Forelimb muscle (tissue), 1 donor: ENCODE results near the gene LRMDA. TPM values are rescaled to one million over a fixed set of nuclear protein-coding genes. Genes with fewer than 3 reads are reported as not detected.

Source experiments
- DNase-seq: peaks from one replicate; pipeline ENCODE4 v3.0.0-alpha.2; 2013; ENCODE audit warnings: low read depth
- polyA plus RNA-seq: library from polyadenylated mRNA; unstranded; fragments of 120-200 nt; gene quantifications from one replicate; pipeline ENCODE4 v1.2.1, GENCODE V29; 2013; ENCODE audit not compliant: insufficient read length

Gene LRMDA
- polyA plus RNA-seq, 1 donor, result 5.1 TPM

DNA sequence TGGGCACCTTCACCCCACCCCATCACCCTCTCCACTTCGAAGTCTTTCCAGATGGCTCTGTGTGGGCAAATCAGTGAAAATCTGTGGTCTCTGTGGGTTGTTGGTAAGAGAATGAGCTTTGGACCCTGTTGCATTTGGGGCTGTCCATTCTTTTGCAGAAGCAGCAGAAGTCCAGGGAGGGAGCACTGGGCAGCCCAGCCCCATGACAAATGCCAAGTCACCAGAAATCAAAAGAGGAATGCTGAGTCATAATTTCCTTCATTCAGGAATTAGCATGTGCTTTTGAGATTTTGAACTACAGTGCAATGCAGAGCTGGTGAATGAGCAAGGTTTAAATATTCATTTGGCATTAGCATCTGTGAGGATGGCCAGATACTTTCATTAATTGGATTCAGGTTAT lies 556.2 kb downstream of the LRMDA start:
- no peak for DNase-seq

DNA sequence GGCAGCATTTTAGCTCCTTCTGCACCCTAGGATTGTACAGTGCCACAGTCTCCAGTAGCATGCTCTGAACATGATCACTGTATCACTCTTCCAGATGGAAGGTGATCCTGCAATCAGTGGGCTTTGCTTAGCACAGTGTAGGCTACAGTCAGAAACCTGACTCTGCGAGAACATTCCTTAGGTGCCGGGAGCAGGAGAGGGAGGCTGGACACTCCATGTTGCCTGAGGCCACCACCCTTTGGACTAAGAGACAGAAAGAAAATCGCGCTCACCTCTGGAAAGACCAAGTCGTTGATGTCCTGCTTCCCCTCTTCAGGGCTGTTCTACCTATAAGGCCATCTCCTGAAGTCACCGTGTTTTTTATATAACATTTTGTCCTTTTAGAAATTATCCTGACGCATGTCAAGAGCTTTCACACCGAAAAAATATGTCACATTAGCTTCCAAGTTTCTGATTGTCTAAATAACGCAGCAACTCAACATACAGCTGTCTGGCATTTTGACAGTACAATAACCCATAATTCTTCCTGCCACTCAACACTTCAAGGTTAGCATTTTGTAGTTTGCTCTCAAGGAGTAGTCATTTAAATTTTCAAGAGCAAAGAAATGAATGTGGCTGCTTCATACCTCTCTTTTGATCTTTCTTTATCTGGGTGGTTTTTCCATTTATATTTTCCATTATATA lies 563.1 kb downstream of the LRMDA start:
- no peak for DNase-seq

DNA sequence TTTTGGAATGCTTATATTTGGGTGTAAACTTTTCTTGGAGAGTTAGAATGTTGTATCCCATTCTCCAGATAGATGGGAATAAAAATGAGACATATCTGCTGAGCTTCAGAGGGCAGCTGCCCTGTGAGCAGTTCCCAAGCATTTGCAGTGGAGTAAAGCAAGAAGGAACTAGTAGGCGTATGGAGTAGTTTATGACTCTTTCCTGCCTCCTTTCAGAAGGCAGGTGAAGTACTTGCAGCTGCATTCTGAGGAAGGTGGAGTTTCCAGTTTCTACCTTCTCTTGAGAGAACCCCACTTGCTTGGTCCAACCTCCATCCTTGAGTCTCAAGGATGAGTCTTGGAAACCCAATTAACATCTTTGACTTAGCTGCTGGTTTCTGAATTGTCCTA lies 563.6 kb downstream of the LRMDA start:
- DNase-seq, result no peak

DNA sequence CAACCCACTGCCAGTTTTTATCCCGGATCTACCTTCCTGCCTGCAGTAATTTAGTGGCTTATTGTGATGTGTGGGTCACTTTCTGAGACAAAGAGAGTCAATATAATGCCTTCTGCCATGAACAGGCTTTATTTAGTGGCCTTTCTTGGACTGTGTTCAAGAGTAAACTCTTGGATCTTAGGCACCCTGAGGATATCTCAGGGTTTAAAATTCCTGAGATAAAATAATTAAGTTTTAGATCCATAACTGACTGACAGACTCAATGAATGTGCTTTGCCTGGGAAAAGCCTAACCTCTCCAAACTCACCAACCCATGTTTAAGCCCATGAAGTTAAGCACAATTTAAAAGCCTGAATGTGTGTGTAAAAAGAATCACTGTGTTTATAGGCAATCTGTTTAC lies 564.3 kb downstream of the LRMDA start:
- DNase-seq, result no peak

DNA sequence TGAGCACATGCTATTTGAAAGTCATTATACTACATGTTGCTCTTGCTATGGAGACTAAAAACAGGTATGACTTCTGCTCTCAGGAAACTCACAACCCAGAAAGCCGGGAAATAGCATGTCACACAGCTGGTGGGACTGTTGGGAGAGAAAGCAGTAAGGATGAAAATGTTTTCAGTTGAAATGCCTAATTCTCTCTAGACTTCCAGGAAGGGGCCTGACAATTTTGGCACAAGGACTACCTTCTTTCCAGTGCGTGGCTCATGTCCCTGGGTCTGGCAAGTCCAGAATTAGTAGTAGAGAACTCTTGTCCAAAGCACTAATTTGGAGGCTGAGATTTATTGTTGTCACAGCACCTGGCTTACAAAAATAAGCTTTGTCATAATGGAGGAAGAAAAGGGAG lies 567.6 kb downstream of the LRMDA start:
- DNase-seq, result no peak

DNA sequence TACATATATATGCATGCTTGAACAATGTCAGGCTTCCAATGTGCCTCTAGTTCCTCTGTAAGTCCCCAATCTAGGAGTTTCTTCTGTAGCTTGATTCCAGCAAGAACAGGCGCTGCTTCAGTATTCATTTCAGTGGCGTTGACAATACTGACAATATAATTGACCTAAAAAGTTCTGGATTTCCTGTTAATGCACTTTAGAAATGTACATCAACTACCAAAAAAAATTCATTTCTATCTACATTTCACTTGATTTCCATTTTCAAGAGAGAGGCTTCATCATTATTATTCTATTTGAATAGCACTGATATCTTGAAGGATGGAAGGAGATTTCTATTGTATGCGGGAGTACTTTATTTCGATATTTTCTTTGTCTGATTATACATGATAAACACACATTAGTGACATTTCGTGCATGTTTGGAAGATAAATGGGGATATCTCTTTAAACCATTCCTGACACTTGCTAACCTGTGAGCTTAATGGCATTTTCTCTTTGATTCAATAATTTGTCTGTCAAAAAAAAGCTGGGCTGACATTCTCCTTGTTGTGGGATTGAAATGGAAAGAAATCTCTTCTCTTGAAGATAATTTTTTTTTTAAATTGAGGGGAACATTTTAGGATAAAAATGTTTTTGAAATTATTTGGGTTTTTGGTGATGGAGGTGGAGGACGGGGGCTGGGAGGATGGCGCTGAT lies 568.2 kb downstream of the LRMDA start:
- DNase-seq, result no peak

DNA sequence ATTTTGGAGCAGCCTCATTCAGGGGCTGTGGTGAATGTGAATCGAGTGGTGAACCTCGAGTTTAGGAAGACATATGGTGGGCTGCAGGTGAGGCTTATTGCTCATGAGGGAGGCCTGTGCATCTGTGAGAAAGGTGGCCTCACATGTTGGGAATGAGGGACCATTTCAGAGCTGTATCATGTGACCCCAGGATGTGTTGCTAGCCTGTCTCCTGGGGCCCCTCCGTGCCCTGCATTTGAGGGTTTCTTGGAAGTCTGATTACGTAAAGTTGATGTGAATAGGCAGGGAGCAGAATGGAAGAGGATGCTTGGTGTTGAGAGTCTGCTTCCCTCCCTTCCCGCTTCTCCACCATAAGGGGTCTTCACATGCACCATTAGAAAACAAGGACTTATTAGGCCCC lies 569.1 kb downstream of the LRMDA start:
- no peak for DNase-seq

DNA sequence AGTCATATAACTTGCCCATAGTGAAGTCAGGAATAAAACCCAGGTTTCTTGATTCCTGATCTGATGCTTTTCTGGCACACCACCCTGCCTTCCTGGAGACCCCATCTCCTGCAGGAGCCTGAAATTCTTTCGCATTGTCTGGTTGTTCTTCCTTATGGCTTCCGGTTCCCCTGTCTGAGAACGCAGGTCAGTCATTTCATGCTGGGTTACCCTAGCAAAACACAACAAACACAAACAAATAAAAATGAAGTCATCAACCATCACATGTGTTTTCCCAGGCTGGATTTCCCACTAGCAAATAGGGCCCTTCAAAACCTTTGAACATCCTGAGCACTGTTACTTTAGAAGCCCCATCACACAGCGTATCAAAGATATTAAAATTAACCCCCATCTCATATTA lies 569.6 kb downstream of the LRMDA start:
- no peak for DNase-seq

DNA sequence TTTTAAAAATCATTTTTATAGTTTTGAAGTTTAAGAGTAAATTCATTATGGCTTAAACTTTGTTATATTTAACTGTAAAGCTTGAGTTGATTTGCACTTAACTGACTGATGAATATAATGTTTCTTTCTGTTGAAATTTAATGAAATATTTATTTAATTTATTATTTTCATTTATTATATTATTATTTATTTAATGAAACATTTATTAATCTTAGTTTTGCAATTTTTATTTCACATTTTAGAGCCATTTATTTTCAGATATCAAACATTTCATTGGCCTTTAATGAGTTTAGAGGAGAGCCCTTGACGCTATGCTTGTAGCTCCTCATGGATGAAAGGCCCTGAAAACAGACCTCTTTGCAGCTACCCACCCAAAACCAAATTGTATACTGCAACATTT lies 570.0 kb downstream of the LRMDA start:
- no peak for DNase-seq

DNA sequence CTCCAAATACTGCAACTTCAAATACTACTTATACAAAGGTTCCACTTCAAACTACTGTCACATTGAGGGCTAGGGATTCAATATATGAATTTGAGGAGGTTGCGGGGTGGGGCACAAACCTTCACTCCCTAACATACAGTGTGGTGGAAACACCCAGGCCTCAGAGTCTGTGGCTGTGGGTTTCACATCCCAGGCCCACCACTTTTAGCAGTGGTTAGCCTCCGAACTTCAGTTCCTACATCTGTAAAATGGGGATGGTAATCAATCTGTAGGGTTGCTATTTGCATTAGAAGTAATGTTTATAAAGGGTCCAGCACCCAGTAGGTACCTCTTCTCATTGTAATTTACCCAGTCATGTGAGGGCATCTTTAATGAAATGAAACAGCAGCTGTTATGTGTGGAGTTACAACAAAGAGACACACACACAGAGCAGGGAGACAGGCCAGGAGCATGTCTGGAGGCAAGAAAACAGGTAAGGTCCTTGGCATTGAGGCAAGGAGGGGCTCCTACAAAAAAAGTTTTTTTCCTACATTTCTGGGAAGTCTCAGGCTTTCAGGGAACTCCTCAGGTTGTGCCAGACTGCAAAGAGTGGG lies 570.9 kb downstream of the LRMDA start:
- DNase-seq, result no peak

DNA sequence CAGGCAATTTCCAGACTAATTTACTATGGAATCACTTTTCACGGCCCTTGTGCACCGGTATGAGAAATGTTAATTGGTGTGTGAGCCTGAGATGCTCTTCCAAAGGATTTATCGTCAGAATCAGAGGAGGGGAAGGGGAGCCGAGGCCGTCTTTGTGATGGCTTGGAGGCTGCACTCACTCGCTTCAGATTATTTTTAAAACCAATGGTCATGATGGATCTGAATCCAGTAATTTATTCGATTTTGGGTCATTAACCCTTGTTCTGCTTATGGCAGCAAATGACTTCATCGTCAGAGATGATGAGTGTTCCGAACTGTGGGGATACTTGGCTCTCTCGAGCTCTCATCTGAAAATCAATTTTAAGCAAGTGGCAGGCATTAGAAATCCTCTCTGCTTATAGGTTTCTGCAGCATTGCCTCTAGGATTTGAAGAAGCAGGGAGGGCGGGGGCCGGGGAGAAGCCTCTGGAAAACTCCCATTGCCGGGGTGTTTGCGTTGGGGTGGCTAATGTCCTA lies 576.3 kb downstream of the LRMDA start:
- no peak for DNase-seq

DNA sequence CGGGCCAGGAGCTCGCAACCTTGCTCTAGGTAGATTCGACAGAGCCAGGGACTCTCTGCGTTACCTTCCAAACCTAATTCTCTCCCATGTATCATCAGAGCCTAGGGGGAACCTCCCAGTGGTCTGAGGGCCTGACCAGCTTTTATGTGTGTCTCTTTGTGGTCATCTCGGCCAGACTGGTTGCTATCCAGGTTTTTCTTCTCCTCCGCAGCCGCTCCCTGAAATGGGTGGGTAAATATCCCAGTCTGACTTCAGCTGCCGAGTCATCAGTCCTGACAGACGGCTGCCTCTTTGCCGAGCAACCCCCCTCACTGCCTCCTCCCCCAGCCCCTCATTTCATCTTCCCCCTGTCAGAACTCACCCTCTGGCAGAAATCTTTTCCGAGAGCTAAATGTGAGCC lies 578.1 kb downstream of the LRMDA start:
- no peak for DNase-seq

DNA sequence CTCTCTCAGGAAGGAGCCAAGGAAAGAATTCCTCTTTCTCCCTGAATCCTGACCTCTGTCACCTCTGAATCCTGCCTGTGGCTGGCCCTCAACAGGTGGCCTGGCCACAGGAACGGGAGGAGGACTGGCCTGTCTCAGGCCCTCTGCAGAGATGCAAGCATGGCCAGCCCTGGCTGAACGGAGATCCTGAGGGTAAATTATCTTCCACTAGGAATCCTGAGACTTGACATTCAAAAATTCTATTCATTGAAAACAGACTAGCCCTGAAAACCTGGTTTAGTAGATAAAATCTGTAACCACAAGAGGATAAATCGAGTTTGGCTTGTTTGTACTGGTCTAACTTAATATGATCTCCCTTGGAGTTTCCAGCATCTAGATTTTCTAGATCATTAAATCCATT lies 579.3 kb downstream of the LRMDA start:
- no peak for DNase-seq

DNA sequence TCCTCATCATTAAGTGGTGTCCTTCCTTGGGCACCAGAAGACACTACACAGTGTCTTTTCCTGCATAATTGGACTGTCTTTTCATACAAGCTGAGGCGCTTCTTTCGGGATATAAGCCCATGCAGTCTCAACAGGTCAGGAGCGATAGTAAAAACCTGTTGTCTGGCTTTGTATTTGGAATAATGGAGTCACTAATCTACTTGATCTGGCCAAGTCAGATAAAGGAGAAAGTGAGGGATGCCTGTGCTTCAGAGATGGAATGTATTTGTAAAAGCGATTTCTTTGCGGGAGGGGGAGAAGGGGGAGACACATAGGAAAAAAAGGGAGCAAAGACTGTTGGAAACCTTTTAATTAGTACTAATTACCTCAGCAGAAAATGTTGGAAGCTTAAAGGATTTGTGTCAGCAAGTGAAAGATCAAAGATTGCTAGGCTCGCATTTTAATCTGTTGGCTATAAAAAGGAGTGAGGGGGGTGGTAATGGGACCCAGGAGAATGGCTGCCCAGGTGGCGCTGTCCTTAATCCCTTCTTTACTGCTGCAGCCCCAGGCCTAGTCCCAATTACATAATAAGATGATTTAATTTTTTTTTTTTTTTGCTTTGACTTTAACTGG lies 581.4 kb downstream of the LRMDA start:
- DNase-seq, result no peak

DNA sequence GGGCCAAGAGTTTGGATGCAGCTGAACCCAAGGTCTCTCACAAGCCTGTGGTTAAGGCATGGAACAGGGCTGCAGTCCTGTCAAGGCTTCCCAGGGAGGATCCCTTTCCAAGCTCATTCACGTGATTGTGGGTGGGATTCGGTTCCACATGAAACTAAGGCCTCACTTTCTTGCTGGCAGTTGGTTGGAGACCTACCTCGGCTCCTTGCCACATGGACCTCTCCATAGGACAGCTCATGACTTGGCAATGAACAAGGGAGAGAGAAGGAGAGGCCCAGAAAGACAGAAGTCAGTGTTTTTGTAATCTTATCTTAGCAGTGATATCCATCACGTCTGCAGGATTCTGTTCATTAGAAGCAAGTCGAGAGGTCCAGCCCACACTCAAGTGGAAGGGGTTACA lies 583.8 kb downstream of the LRMDA start:
- DNase-seq, result no peak

DNA sequence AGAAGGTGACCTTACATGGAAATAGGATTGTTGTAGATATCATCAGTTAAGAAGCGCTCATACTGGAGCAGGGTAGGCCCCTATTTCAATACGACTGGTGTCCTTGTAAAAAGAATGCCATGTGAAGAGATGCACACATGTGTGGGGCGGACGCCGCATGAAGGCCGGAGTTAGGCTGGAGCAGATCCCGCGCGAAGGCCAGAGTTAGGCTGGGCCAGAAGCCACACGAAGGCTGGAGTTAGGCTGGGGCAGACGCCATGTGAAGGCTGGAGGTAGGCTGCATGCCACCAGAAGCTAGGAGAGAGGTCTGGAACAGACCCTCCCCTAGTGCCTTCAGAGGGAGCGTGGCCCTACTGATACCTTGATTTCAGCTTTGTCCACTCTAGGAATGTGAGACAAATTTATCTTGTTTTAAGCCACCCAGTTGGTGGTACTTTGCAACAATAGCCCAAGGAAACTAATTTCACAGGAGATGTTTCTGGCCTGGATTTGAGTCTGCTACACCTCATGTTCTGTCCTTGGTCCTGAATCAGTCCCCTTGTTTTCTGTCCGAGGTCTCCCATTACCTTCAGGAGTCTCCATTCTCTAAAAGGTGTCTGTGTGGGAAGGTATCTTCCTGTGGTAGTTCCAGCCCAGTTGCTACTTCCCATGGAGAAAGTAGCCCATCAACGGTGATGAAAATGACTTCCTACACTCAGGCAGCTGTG lies 585.8 kb downstream of the LRMDA start:
- DNase-seq, result no peak

DNA sequence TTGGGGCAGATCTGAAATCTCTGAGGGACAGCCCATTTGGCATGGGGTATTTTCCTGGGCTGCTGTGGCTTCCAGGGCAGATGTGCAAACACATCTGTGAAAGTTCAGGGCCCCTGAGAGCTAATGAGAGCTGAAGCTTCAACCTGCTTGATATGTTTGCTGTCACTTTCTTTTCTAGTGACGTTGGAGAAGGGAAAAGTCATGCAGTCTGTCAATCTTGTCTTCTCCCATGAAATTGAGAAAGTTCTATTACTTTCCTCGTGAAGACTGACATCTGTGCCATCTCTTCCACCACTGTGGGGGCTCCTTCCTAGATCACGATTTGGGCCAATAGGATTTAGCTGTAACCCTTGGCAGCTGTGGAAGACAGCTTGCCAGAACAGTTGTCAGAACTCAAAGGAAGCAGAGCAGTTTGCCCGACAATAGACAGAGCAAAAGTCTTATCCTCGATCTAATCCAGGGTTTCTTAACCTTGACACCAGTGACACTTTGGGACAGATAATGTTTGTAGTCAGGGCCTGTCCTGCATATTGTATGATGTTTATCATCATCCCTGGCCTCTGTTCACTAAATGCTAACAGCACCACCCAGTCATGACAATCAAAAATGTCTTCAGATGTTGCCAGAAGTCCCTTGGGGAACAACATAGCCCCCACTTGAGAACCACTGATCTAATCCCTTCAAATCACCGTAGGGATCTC lies 586.5 kb downstream of the LRMDA start:
- no peak for DNase-seq

DNA sequence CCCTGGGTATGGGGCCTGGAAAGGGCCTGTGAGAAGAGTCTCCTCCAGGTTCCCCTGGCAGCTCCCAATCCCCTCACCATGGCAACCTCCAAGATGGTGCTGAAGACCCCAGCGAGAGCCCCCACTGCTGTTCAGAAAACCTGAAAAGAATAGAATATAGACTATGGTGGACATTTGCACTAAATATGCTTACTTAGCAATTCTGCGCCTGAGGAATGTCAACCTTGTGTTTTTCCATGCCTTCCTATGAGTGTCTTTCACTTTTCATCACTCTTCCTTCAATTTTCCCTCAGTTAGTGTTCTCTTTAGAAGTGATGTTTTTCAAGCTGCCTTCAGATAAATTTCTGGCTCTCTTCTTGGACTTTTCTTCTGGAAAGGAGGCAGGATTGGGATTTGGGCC lies 589.2 kb downstream of the LRMDA start:
- DNase-seq, result no peak

DNA sequence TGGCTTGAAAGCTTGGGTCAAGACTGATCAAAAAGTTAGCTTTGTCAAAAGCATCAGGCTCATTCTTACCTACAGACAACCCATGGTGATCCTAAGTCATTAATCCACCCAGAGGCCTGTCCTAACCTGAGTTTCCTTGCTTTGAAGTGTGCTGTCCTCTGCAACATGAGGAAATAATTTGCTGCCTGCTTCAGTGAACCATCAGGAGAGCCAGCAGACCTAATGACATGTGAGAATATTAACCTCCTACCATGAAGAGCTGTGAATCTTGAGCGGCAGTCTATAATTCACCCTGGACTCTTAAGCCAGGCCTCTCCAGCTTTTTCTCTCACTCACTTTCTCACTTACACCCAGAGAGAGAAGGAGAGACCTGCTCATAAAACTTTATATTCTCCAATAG lies 590.0 kb downstream of the LRMDA start:
- DNase-seq, result no peak

DNA sequence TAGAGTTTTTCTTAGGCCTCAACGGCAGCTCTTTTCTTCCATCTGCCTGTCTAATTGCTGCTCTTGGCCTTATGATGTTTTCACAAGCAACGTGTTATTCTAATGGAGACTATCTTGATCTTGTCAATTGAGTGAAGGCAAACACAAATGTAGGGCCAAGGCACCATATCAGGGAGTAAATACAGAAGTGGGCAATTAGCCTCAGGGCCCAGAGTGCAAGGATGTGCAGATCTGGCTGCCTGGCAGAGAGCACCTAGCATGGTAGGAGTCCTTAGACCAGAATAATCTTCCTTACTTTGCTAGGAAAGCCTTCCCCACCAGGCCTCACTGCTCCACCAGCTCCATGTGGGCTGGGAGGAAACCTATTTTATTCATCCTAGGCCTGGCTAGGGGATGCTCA lies 590.9 kb downstream of the LRMDA start:
- no peak for DNase-seq

DNA sequence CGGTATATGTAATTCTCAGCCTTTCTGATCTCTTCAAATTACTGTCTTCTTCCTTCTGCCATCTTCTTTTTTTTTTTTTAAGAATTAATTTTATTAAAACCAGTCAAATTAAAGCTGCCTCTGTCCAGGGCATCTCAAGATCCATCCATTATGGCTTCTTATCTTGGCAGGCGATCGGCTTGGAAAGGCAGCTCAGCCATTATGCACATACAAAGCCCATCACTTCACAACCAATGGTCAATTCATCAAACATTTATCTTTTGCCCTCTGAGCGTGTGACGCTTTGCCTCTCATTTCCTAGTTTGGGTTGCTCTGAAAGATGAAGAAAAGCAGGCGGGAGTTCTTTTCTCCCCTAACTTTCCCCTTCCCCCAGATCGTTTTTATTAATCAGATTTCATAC lies 591.6 kb downstream of the LRMDA start:
- no peak for DNase-seq
